Panc1 (cell line): ENCODE results near the gene TM9SF4. TPM values are rescaled to one million over a fixed set of nuclear protein-coding genes. Genes with fewer than 3 reads are reported as not detected.

ENCODE experiments used
- ATAC-seq: fragments of 200-7000 bp; cut with Tn5 transposase; 2 replicates; pipeline ENCODE4 v1.9.1; 2020; ENCODE audit warnings: mild to moderate bottlenecking, moderate library complexity
- BruUV-seq: library from RNA; stranded (reverse); fragments of 400-500 nt; replicated peaks from 2 replicates; lab custom pipeline; 2021; lab: Mats Ljungman, UMichigan
- CTCF ChIA-PET: fragments of 300-600 bp; sonication (Branson Sonifier 250); formaldehyde crosslinking; loops from one replicate; lab custom pipeline; 2022; ENCODE audit warnings: antibody characterized with exemption; lab: Charles Lee
- POLR2A ChIA-PET: fragments of 300-600 bp; sonication (Branson Sonifier 250); formaldehyde crosslinking; loops from one replicate; lab custom pipeline; 2022; ENCODE audit warnings: antibody characterized with exemption; lab: Charles Lee
- DNase-seq: peaks from one replicate; pipeline ENCODE4 v3.0.0-alpha.2; 2010; ENCODE audit warnings: low read depth, low spot score
- H3K27ac ChIP-seq: 2 replicates; pipeline ENCODE4 v1.5.1; 2011; ENCODE audit warnings: mild to moderate bottlenecking, low read length, inconsistent platforms
- H3K27me3 ChIP-seq: fragments of 200-500 bp; sonication (Bioruptor generic); 2 replicates; pipeline ENCODE4 v1.6.0; 2014; ENCODE audit warnings: low read length, inconsistent platforms; ENCODE audit not compliant: control insufficient read depth, insufficient read depth
- H3K36me3 ChIP-seq: fragments of 200-500 bp; sonication (Bioruptor generic); 2 replicates; pipeline ENCODE4 v1.5.1; 2014; ENCODE audit warnings: inconsistent platforms, mild to moderate bottlenecking, low read length, moderate library complexity; ENCODE audit not compliant: control insufficient read depth, insufficient read depth
- H3K4me1 ChIP-seq: 2 replicates; pipeline ENCODE4 v1.5.1; 2011; ENCODE audit warnings: inconsistent platforms, mild to moderate bottlenecking, low read length, moderate library complexity; ENCODE audit not compliant: control insufficient read depth, insufficient read depth
- H3K4me3 ChIP-seq, 2 experiments: 2 replicates each; pipeline ENCODE4 v1.5.1; 2011 to 2012; ENCODE audit warnings: low read depth in 2 of 2, low read length in 2 of 2, mild to moderate bottlenecking in 2 of 2, inconsistent platforms in 1 of 2, moderate library complexity in 1 of 2
- H3K9me3 ChIP-seq: fragments of 200-500 bp; sonication (Bioruptor generic); 2 replicates; pipeline ENCODE4 v1.5.1; 2014; ENCODE audit warnings: low read depth, mild to moderate bottlenecking, inconsistent platforms, low read length, moderate library complexity; ENCODE audit not compliant: control insufficient read depth, insufficient read depth
- CTCF ChIP-seq: fragments of 450-650 bp; IDR thresholded peaks from 2 replicates; pipeline ENCODE4 v1.5.1; 2017; ENCODE audit warnings: mild to moderate bottlenecking
- POLR2AphosphoS5 ChIP-seq: IDR thresholded peaks from 2 replicates; pipeline ENCODE4 v1.6.1; 2012; ENCODE audit warnings: mild to moderate bottlenecking, low read depth, low read length, moderate library complexity
- REST ChIP-seq, 2 experiments: IDR thresholded peaks; 2 replicates each; pipeline ENCODE4 v1.6.1; 2011 to 2012; ENCODE audit warnings: low read depth in 2 of 2, control low read depth in 1 of 2, low read length in 1 of 2, mild to moderate bottlenecking in 1 of 2, moderate library complexity in 1 of 2; ENCODE audit not compliant: insufficient read depth in 1 of 2
- SIN3A ChIP-seq: IDR thresholded peaks from 2 replicates; pipeline ENCODE4 v1.6.1; 2012; ENCODE audit warnings: low read depth, mild to moderate bottlenecking, low read length, moderate library complexity, borderline replicate concordance; ENCODE audit not compliant: insufficient read depth
- TCF7L2 ChIP-seq: IDR thresholded peaks from 2 replicates; pipeline ENCODE4 v1.6.1; 2011; ENCODE audit warnings: mild to moderate bottlenecking, low read depth, low read length, inconsistent platforms
- in situ Hi-C: cut with HindIII; loops from 2 replicates; pipeline ENCODE4 v1.10.0; 2016; ENCODE audit warnings: low sequenced_read_pairs, low pct_unique_long_range_greater_than_20kb
- intact Hi-C: fragments of 100-400 bp; cut with micrococcal nuclease; formaldehyde crosslinking; loops from one replicate; pipeline ENCODE4 v1.10.0; 2022; ENCODE audit not compliant: unreplicated experiment
- total RNA-seq: library from RNA; stranded (reverse); gene quantifications from one replicate; pipeline ENCODE4 v1.2.1, GENCODE V29; 2021; ENCODE audit not compliant: unreplicated experiment

TM9SF4 gene
- total RNA-seq, 1 experiment from 2014 or later: 180 TPM

DNA sequence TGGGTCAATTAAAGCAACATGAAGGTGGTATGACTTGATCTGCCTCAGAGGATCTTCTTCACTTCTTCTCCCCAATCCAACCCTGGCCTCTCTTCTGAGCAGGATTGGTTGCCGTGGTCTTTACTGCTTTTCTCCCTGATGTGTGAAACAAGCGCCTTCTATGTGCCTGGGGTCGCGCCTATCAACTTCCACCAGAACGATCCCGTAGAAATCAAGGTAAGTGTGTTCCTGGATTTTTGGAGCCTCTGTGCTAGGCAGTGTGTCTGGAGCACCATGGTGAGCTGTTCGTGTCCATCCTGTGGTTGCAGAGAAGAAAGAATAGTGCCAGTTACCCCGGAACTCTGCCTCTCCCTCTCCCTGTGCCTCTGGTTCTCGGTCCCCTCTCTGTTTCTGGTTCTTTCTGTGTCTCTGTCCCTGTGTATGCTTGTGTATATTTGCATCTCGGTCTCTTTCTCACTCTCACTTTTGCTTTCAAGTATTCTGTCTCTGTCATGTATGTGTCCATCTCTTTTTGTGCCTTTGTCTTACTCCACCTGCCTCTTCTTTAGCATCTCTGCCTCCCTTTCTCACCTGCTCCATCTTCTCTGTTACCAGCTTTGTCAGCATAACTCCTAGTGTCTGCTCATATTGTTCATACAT, 23.5 kb downstream of the TM9SF4 start:
- Histone ChIP-seq H3K4me1 (0 out of 2 replicates have a peak, but pooled peaks cover 6% of the 10 kb centered on the region), H3K4me3 (no peak overlapping the region), H3K27me3 (no peaks in the 10 kb centered on the region), H3K36me3 (peaks cover 12% of the 10 kb centered on the region; the same call in 1 of the 2 replicates), H3K9me3 (no peaks in the 10 kb centered on the region), H3K27ac (no peak overlapping the region)
- BruUV-seq: no TSS peak
- no peak for TF ChIP-seq REST (IDR thresholded peaks at IDR 0.05; ENCODE audit: insufficient read depth in 1 of 2, low read depth in 2 of 2, low read length in 1 of 2)
- no peak for TF ChIP-seq CTCF
- no peak for TF ChIP-seq POLR2AphosphoS5
- TF ChIP-seq TCF7L2: no peak
- TF ChIP-seq SIN3A: no peak
- POLR2A ChIA-PET: interaction anchor here (0.6 kb wide), 2 partner anchors 13 to 145 kb away, joined by 3 read pairs; no protein-coding TSS in a partner anchor
- in situ Hi-C loops: no loop called here
- CTCF ChIA-PET: no interaction called here
- DNase-seq (no peak), ATAC-seq (no peak)
- intact Hi-C loops: no loop called here

GRCh38 chr20:32134026-32134425, 24.5 kb downstream of the TM9SF4 start:
- Histone ChIP-seq H3K36me3 (peaks cover 15% of the 10 kb centered on the region; the same call in 1 of the 2 replicates), H3K27me3 (no peaks in the 10 kb centered on the region), H3K4me3 (no peak overlapping the region), H3K27ac (no peak overlapping the region), H3K9me3 (no peaks in the 10 kb centered on the region), H3K4me1 (0 out of 2 replicates have a peak, but pooled peaks cover 6% of the 10 kb centered on the region)
- POLR2A ChIA-PET: interaction anchor here (0.5 to 0.7 kb wide), 3 partner anchors 10 to 139 kb away, joined by 3 to 4 read pairs (median 3); no protein-coding TSS in a partner anchor
- no TSS peak for BruUV-seq
- in situ Hi-C loops: no loop called here
- no peak for ATAC-seq
- CTCF ChIA-PET: no interaction called here
- intact Hi-C loops: no loop called here
- TF ChIP-seq REST (IDR thresholded peaks at IDR 0.05; ENCODE audit: insufficient read depth in 1 of 2, low read depth in 2 of 2, low read length in 1 of 2) (no peak), CTCF (no peak), SIN3A (no peak), TCF7L2 (no peak), POLR2AphosphoS5 (no peak)
- DNase-seq: no peak
